HG02623 (cell line): Measurements from ENCODE around the gene MAP3K7CL.
A peak's percentile ranks its signal among the peaks of the same experiment; 100 is the strongest.
"Not testable (repeated sequence)": the region's sequence is repeated elsewhere in the genome, so short reads cannot be mapped to it uniquely, and the experiment has no call there.

Source experiments
- ATAC-seq: cut with Tn5 transposase; IDR thresholded peaks from one replicate; pipeline ENCODE4 v1.9.1; 2021; ENCODE audit warnings: moderate library complexity; ENCODE audit not compliant: unreplicated experiment

MAP3K7CL gene

DNA sequence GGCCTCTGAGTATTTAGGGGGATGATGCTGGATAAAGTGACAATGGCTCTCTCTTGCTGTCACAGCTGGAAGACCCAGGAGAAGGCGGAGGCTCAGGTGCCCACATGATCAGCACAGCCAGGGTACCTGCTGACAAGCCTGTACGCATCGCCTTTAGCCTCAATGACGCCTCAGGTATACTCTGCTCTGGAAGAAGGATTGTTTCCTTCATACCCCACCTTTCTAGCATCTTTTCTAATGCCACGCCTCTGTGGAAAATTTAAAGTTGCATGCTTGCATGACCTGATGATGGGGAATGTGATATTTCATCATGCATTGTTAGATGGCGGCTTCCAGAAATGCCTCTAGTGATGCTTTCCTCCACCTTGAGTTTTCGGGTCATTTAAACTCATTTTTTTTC is 2.8 kb downstream of the MAP3K7CL start:
- no peak for ATAC-seq

DNA sequence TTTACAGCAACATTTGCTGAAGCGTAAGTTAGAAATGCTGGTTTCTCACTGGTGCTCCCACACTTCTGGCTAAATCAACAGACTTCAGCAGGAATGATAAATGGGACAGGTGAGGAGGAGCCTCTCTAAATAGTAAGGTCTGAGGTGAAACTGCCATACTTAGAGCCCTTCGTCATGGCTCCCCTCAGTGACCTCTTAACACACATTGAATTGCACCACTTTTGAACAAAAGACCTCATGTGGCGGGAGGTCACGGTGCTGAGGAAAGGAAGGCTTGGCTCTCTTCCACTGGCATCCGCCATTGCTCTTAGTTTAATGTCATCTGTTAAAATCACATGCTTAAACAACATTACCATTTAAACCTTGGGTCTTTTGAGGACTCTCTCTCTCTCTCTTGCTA is 3.4 kb downstream of the MAP3K7CL start:
- ATAC-seq = no peak

DNA sequence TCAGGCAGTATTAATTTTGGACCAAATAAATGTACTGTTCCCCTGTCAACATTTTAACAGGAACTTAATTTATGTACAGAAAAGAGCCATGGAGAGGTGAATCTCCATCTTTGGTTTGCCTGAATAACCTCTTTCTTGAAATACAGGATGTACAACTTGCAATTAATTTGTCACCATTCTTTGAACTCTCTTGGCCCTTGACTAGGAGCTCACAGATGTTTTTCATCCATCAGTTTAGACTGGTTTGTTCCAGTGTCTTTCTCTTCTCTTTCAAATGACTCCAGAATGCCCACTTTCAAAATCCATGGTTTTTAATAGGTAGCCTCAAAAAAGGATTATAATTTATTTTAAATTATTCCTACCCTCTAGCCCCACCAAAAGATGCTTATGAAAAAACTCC is 5.0 kb downstream of the MAP3K7CL start:
- ATAC-seq = no peak

DNA sequence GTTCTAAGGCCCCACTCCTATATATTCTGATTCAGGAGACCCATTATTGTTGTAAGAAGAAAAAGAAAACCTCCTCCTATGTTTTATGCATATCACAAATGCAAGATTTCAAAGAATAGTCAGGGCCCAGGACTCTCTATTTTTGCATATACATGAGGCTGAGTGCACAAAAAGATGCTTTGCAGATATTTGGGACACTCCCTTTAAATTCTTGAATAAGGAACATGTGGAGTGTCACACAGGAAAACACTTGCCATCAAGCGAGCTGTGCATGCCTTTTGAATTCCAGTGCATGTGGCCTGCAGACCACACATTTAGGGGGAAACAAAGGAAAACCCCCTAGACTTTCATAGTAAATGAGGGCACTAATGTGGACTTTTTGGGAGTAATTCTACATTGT is 5.6 kb downstream of the MAP3K7CL start:
- no peak for ATAC-seq

DNA sequence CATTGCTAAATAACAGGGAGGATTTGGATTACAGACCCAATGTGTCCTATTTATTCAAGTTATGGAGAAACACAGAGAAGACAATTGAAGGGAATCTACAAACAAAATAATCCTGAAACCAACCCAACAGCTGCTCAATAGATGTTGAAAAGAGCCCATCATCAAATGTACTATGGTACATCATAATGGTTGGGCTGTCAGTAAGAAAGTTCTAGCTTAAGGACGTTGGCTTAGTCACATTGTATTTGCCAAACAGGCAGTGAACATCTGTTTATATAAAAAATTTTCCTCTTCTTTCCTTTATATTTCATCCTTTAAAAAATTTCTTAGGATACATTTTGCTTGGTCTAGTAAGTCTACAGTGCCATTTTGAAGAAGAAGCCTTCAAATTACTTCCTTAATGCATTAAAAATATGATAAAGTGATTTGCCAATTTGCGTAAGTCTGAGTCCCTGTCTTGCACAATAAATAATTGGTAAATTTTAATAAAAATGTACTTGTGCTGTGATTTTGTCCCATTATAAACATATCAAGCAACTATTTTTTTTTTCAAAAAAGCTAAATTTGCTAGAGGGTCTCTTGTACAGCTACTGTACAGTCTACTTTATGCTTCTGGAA is 14.4 kb downstream of the MAP3K7CL start:
- no peak for ATAC-seq

DNA sequence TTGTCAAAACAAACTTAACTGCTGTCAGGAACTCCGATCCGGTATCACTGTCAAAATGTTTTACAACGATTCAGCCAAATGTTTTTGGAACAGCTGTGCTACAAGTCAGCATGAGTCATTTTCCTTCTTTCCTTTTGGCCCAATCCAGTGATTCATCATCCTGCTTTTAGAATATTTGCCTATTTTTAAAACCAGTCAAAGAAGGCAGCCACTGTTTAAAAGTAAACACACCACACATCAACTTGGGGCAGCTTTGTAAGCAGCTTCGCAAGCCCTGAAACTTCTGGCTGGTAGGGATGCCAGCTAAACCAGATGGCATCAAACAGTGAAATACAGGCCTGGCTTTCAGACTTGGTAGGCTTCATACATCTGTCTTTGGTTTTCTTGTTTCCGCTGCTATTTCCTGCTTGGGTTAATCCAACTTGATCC is 14.9 kb downstream of the MAP3K7CL start:
- no peak for ATAC-seq

DNA sequence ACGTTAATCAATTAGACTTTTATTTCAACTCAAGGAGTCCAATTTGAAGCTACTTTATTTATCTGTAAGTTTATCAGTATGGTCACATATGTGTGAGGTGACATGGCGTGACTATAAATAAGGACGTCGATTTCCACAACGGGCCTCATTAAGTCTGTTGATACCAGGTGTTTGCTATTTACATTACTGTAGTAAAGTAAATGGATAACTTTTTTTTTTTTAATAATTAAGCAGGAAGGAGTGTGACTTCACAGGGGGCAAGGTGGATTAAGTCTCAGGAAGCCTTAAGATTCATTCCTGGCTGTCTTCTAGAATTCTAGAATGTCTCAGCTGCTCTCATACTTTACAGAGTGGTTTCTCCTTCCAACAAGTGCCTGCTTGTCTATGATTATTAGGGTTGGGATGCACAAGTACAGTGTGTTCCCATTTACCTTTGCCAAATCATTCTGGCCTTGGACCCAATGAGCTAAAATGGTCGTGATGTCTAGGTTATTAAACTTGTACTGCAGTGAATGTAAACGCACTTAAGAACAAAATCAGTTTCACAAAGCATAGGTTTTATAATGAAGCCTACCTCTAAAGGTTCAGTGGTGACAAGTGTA is 15.5 kb downstream of the MAP3K7CL start:
- no peak for ATAC-seq

DNA sequence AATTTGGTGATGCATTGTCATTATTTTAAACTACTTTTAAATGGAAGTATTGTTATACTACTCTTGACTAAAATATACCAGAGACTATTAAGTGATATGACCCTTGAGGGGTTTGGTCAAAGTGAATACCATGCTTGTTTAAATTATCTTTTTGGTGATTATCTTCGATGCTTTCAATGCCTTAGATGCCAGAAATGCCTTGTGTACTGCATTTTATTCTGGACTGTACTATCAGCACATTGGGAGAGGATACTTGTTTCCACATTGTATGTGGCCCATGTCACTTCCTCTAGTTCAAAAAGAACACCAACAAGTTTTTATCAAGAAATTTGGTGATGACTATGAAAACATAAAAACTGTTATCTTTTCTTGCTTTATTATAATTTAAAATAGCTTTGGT is 16.3 kb downstream of the MAP3K7CL start:
- no peak for ATAC-seq

DNA sequence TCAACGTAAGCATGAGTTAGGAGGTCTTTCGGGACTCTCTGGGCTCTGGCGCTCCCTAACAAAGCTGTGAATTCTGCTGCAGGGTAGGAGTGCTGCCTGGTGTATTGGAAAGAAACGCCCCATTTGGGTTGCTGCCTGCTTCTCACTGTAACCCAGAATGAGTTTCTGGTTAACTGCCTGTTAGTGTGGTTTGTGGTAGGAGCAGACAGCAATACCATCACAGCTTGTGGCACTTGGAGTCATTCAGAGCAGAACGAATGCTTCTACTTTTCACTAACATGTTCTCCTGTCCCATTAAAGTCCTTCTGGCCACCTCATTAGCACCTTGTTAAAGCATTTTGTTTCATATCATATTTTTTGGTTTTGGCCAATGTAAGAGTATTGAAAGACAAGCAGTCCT is 18.1 kb downstream of the MAP3K7CL start:
- peak; percentile 38 for ATAC-seq

DNA sequence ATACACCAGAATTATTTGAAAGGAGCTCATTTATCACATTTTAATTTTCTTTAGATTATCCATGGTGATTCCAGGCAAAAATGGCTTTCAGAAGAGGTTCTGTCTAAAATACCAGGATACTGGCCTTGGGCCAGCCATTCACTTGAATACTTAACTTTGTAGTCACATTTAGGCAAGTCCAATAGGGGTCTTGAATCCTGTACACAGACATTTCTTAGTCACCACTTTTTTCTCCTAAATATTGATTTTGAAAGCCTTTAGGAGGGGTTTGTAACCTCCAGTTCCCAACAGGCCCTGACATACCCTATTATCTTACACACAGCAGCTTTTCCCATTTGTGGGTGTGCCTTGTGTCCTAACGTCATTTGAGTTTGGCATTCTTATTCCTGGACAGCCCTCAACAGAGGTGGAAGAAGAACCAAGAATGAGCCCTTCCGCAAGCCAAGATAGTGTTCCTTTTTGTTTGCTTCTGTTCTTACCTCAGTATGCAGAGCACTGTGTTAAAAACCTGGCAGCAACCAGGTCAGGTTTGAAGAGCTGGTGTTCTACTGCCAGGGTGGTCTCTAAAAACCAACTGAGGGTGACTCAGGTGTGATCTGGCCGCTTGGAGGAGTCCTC is 19.5 kb downstream of the MAP3K7CL start:
- ATAC-seq = no peak

DNA sequence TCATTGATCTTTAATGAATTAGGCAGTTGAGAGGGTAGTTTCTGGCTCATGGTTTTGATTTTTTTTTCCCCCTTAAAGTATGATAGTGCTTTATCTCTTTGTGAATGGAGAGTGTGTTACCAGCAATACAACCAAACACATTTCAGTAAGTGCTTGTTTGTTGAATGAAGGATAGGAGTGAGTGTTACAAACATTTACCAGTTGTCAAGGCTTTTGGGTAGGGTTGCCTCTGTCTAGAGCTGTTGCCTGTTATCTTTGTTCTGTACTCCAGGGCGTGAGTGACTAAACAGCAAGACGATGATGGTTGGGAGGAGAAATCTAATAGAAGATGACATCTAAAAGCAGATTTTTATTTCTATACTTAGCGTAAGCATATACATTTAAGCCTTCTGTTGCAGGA is 21.5 kb downstream of the MAP3K7CL start:
- ATAC-seq = no peak

DNA sequence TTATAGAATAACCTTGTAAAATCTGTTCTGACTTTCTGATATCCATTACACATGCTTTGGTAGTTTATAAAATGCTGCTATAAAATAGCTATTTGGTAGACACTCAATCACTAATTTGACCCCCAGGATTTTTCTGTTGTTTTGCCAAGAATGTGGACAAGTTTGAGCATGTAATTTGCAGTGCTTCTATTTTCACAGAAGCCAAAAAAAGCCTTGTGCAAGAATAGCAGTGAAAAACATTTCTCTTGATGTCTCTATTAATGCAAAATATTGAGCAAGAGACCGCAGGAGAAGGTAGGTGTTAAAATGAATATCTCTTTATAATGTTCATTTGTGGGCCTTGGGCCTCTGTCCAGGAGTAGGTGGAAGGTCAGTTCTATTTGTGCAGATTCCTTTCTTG is 22.5 kb downstream of the MAP3K7CL start:
- ATAC-seq = no peak

DNA sequence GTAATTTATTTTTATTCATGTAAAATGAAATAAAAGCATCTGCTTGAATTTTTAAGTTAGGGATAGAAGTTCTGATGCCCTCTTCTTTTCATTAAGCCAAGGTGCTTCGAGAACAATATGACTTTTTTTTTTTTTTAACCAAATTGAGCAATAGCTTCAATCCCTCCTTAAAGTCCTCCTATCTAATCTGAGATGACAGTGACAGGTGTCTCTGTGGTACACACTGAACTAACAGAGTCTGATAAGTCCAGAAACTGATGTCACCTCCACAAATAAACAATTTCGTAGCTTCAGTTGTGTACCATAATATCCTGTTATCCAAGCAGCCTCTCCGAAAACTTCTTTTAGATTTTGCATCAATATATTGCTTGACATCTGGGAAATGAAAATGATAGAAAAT is 23.8 kb downstream of the MAP3K7CL start:
- ATAC-seq = no peak

DNA sequence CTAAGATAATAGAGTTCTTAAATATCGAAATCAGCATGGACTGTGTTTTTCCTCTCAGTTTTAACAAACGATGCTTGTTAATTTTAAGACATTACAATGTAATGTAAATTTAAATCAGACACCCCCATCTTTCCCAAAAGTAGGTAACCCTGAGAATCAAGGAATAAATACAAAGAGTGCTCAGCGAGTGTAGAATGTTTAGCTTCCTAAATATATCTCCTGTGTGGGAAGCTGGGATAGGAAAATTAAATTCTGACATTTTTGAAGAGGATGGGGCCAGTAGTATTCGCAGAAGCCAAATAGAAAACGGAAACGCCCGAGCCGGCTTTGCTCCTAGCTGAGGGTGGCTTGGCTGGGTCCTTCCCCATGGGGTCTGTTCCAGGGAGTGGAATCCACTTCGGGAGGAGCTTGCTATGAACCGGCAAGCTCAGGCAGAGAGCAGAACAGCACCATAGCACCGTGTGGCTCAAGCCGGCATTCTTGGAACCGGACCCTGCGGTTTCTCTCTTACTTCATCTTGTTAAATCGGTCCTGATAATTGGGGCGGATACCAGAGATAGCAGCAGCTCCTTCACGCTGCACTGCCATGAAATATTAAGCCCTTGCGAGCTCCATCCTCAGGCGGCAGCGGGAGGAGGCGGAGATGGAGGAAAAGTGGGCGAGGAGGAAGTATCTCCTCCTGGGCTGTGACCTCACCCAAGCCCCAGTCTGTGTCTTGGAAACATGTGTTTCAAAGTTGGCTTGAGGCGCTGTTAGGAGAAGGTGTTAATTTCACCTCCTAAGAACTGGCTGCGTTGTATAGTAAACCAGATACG is 24.9 kb downstream of the MAP3K7CL start:
- no peak for ATAC-seq

DNA sequence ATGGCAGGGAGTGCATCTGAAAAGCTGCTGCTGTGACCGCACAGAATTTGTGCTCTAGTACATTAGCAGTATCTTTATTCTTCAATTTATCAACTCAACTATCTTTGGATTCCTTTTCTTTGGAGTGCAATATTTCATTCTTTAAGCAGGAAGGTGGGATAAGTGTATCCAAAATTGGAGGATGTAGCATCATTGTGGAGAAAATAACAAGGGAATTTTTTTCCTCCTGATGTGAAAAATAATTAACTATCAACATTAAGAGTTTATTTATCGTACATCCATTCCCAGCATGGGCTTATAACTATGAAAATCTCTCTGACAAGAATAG is 25.5 kb downstream of the MAP3K7CL start:
- ATAC-seq = no peak

DNA sequence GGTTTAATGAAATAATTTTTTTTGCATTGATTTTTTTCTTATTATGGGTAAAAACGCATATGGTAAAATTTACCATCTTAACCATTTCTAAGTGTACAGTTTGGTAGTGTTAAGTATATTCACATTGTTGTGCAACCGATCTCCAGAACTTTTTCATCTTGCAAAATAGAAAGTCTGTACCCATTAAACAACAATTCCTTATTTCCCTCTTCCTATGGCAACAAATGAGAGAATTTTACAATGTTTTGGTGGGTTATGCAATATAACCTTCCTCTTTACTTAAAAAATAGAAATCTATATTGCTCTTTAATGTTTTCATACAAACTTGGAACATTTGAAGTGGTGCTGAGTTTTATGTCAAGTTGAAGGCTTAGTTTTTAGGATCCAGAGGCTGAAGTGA is 26.6 kb downstream of the MAP3K7CL start:
- no peak for ATAC-seq

DNA sequence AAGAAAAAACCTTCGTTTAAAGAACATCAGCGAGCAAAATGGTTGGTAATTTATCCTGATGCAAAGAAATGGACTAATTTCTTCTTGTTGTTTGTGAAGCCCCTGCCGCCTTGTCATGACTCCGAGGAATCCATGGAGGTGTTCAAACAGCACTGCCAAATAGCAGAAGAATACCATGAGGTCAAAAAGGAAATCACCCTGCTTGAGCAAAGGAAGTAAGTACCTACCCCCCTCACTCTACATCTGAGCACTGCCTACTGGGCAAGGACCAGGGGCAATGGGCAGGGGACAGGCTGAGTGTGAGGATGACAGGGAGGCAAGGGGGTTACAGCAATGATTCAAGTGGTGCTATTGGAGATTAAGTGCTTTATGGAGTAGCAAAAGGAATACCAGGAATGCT is 29.4 kb downstream of the MAP3K7CL start:
- ATAC-seq = no peak

DNA sequence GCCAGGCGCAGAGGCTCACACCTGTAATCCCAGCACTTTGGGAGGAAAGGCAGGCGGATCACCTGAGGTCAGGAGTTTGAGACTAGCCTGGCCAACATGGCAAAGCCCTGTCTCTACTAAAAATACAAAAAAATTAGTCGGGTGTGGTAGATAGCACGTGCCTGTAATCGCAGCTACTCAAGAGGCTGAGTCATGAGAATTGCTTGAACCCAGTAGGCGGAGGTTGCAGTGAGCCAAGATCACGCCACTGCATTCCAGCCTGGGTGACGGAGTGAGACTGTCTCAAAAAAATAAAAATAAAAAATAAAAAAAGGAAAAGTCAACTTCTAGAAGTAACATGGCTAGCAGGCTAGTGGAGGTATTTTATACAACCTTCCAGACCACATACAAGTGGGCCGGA is 32.4 kb downstream of the MAP3K7CL start:
- ATAC-seq = not testable (repeated sequence)

DNA sequence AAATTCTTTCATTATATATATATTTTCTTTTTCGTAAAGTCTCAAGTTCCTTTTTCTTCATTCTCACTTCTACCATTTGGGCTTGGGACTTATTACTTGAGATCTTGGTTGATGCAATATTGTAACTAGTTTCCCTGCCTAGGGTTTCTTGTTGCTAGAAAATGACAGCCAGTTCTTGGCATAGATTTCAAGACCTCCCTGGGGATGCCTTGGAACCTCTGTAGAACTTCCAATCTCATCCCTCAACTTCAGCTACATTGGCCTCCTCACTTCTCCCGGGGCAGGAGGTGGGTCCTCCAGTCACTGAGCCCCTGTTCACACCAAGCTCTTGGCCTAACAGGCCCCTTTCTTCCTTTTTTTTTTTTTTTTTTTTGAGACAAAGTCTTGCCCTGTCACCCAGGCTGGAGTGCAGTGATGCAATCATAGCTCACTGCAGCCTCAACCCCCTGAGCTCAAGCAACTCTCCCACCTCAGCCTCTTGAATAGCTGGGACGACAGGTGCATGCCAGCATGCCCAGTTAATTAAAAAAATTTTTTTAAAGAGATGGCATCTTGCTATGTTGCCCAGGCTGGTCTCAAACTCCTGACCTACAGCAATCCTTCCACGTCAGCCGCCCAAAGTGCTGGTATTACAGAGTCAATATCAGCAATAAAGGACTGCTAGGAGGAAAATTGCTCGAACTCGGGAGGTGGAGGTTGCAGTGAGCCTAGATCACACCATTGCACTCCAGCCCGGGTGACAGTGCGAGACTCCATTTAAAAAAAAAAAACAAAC is 33.1 kb downstream of the MAP3K7CL start:
- ATAC-seq = no peak

DNA sequence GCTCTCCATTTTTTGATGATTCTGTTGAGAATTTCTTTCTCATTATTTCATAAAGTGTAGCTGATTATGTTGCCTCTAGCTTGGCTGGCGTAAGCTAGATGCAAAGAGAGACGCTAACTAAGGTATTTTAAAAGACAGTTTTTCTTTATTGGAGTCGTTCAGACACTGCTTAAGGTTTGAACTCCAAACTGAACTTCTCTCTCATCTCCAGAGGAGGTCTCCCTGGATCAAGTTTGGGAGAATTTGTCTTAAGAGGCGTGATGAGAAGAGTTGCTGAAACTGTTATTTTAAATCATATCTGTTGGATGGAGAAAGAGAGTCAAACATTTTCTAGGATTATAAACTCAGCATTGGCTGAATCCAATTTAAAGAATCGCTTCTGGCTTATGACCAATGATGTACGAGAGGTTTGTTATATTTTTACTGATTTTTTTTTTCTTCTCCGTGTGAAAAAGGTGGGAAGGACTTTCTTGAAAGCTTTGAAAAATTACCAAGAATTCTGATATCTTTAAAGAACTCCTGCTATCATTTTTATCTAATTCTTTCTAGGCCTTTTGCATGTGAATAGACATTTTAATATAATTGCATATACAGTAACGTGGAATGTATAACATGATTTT is 34.0 kb downstream of the MAP3K7CL start:
- ATAC-seq = no peak

DNA sequence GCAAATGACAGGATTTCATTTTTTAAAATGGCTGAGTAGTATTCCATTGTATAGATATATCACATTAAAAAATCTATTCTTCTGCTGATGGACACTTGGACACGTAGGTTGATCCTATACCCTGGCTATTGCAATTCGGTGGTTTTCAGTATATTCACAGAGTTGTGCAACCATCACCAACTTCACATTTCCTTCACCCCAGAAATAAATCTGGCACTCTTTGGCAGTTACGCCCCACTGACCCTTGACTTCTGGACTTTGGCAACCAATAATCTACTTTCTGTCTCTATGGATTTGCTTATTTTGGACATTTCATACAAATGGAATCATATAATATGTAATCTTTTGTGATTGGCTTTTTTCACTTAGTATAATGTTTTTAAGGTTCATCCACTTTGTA is 35.9 kb downstream of the MAP3K7CL start:
- ATAC-seq = no peak
